HG02610 (cell line): Measurements from ENCODE around the gene MRPL27.

ENCODE experiments used
- ATAC-seq: cut with Tn5 transposase; IDR thresholded peaks from one replicate; pipeline ENCODE4 v1.9.1; 2021; ENCODE audit warnings: mild to moderate bottlenecking, moderate library complexity; ENCODE audit not compliant: unreplicated experiment

Gene MRPL27

GRCh38 chr17:50388728-50389127, 15.7 kb upstream of the MRPL27 start:
- ATAC-seq: no peak

- no peak for ATAC-seq
These were observed 13.5 kb upstream of the MRPL27 start for GRCh38 chr17:50386510-50386909.

GRCh38 chr17:50382931-50383330, 9.9 kb upstream of the MRPL27 start:
- ATAC-seq: no peak

GRCh38 chr17:50381920-50382319, 8.9 kb upstream of the MRPL27 start:
- no peak for ATAC-seq

DNA sequence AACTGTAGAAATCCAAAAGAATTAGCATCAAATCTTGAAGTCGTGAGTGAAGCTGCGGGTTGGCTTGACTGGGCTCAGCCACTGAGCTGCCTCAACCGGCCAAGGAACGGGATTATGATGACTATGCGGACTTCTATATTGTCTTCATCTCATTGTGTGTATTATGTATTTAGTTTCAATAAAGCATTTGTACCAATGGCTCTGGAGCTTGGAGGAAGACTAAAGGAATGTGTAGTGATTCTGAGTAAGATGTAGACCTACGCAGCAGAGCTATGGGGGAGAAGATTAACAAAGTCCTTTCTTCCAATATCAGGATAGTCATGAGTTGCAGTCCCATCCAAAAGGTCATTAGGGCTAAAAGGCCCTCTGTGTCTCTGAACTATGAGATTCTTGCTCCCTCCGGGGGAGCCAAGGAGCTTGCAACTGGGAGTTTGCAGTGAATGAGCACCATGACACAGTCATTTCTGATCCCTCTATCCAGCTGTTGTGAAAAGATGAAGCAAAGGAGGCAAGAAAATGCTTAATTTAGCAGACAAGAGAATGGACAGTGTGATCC, 8.4 kb upstream of the MRPL27 start:
- no peak for ATAC-seq

DNA sequence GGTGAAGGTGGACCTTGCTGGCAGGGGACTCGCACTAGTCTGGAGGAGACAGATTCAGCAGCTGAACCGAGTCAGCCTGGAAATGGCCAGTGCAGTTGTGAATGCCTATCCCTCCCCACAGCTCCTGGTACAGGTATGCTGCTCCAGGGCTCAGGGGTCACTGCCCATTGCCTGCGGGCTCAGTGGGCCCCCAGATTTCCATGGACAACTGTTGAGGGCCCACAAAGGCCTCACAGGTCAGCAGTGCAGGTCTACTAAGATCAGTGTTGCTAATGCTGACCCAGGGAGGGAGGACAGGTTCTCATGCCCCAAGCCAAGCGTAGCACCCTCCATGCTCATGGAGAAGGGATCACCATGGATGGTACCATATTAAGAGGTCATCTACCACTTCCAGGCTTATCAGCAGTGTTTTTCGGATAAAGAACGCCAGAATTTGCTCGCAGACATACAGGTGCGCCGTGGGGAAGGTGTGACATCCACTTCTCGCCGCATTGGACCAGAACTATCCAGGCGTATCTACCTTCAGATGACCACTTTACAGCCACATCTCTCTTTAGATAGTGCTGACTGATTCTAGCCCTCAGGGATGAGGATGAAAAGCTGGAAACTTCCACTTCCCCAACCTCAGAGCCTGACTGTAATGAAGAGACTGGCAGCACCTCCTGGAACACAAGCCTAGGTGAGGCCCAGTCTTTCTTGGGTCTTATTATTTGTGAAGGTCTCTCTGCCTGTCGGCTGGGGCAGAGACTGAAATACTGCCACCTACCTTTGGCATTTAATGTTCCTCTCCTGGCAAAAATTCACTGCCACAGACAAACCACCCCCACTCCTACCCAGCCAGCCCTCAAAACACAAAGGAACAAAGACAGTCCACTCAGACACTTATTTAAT, 7.6 kb upstream of the MRPL27 start:
- ATAC-seq: no peak

- no peak for ATAC-seq
These were observed 6.6 kb upstream of the MRPL27 start for GRCh38 chr17:50379351-50380132.

DNA sequence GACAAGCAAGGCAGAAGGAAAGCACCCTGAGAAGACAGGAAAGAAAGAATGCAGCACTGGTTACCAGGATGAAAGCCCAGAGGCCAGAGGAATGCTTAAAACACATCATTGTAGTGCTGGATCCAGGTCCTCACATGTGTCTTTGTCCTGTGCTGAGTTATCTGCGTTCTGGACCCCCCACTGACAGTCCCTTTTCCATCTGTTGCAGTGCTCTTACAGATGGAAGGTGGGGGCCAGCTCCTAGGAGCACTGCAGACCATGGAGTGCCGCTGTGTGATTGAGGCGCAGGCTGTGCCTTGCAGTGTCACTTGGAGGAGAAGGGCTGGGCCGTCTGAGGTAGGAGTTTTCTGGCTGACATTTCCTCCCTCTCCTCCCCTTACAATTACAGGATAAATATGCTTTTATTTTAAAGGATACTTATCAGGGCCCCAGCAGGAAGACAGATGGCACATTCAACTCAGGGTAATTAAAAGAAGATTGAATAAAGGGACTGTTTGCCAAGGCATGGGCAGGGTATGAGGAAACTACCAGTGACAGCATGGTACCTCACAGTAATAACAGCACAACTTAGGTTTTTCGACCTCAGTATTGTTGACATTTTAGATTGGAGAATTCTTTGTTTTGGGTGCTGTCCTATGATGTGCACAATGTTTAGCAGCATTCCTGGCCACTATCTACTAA, 3.0 kb upstream of the MRPL27 start:
- no peak for ATAC-seq

- no peak for ATAC-seq
These were observed 721 bp upstream of the MRPL27 start for GRCh38 chr17:50373705-50374104.

DNA sequence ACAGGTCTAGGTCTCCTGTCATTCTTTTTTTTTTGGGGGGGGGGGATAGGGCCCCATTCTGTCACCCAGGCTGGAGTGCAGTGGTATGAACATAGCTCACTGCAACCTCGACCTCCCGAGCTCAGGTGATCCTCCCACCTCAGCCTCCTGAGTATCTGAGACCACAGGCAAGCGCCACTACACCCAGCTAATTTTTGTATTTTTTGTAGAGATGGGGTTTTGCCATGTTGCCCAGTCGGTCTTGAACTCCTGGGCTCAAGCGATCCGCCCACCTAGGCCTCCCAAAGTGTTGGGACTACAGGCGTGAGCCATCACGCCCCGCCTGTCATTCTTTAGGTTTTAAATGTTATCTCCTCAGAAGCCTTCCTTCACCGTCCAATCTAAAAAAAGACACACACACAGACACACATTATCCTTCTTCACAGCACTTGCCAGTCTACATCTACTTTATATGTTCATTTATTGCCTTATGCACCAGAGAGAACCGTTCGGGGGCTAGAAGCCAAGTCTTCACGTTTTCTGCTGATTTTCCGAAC, 694 bp downstream of the MRPL27 start:
- no peak for ATAC-seq

- ATAC-seq: no peak
These were observed 1.5 kb downstream of the MRPL27 start for GRCh38 chr17:50371526-50371925.

DNA sequence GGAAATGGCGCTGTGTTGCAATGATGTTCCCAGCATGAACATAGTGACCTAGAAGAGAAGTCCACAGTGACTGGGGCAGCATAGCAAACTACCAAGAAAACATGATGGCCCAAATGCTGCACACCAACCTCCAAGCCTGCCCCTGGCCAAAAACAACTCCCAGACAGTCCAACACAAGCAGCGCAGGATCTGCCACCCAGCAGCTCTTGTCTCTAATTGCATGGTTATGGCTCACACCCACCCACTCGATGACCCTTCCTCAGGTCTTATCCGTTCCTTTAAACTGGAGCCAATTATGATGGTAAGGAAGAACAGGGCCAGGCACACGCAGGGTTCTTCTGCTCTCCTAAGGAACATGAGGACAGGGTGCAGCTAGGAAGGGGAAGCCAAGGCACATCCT, 2.9 kb downstream of the MRPL27 start:
- no peak for ATAC-seq

DNA sequence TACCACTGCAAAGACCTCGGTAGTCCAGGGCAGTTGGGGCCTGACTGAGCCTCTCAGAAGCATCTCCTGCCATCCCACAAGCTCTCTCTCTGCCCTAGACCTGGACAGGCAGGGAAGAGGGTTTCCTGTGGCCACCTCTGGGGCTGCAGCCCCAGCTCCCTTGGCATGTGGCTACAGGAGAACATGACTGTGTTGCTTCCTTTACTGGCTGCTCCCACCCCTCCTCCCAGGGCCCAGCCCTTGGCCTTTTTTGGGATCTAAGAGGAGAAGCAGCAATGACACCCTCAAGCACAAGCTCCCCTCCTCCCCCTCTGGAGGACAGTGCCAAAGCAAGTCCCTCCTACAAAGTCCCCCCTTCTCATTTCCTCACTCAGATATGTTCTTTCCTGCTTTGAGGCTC, 5.6 kb downstream of the MRPL27 start:
- no peak for ATAC-seq

- no peak for ATAC-seq
These were observed 7.2 kb downstream of the MRPL27 start for GRCh38 chr17:50365649-50366393.

- no peak for ATAC-seq
These were observed 7.8 kb downstream of the MRPL27 start for GRCh38 chr17:50365165-50365564.

DNA sequence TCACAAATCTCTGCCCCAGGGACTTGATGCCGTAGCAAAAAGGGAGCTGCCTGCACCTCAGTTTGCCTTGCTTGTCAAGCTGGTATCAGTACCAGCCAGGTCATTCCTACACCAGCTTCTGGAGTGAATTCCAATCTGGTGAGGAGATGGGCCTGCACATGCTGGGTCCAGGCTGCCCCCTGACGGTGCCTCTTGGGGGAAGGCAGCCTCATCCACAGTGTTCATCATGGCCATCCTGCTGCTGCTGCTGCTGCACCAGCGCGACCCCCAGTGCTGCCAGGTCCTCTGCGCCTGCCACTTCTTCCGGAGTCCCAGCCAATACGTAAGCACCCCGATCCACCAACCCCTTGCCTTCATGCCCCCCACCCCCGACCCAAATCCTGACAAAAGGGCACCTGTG, 8.3 kb downstream of the MRPL27 start:
- no peak for ATAC-seq

DNA sequence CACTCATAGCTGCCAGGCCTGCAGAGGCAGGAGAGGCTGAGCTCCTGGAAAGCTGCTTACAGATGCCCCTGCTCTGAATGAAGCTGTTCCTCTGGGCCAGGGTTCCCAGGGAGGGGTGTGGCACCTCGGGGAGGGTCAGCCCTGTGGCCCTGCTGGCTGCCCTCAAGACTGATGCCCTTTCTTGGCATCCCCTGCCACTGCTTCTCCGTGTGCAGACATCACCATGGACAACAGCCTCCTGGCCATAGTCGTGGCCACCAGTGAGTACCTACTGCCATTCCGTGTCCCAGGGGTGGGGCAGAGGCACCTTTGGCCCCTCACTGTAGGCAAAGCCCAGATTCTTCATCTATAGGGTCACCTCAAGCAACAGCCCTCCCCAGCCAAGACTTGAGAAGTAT, 8.9 kb downstream of the MRPL27 start:
- ATAC-seq: no peak

GRCh38 chr17:50363217-50364060, 9.5 kb downstream of the MRPL27 start:
- no peak for ATAC-seq

DNA sequence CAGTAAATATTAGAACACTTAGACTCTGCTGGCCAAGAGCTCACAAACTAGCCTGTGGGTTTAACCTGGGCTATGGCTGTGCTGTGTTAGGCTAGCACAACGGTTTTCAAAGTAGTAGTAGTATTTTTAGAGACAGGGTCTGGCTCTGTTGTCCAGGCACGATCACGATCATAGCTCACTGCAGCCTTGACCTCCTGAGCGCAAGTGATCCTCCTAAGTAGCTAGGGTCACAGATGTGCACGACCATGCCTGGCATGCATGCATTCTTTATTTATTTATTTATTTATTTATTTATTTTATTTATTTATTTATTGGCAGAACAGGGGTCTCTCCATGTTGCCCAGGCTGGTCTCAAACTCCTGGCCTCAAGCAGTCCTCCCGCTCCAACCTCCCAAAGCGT, 10.3 kb downstream of the MRPL27 start:
- ATAC-seq: no peak
